IMR-90 (cell line): ENCODE data around the gene MRFAP1L1. TPM values are rescaled to one million over a fixed set of nuclear protein-coding genes. Genes with fewer than 3 reads are reported as not detected.

ENCODE experiments used
- ATAC-seq: fragments of 200-7000 bp; cut with Tn5 transposase; 2 replicates; pipeline ENCODE4 v1.9.1; 2020; ENCODE audit warnings: low read depth, mild to moderate bottlenecking, moderate library complexity
- BruUV-seq: library from RNA; stranded (reverse); fragments of 400-500 nt; replicated peaks from 2 replicates; lab custom pipeline; 2021; lab: Mats Ljungman, UMichigan
- CTCF ChIA-PET: fragments of 300-600 bp; formaldehyde crosslinking; extraction: SDS; loops from one replicate; lab custom pipeline; 2021; ENCODE audit warnings: antibody characterized with exemption; lab: Yijun Ruan, JAX
- POLR2A ChIA-PET: fragments of 300-600 bp; sonication (Branson Sonifier 250); formaldehyde crosslinking; loops from one replicate; lab custom pipeline; 2022; ENCODE audit warnings: antibody characterized with exemption; ENCODE audit not compliant: unreplicated experiment; lab: Charles Lee
- DNase-seq: peaks from one replicate; pipeline ENCODE4 v3.0.0; 2013
- H2AFZ ChIP-seq: replicated peaks from 2 replicates; pipeline ENCODE3; 2013; ENCODE audit warnings: low read length, mild to moderate bottlenecking; ENCODE audit not compliant: poor library complexity
- H2AK5ac ChIP-seq: 2 replicates; pipeline ENCODE4 v1.6.1; 2013; ENCODE audit warnings: low read depth, low read length, inconsistent platforms
- H2AK9ac ChIP-seq: replicated peaks from 2 replicates; pipeline ENCODE3; 2013; ENCODE audit warnings: mild to moderate bottlenecking, low read depth, low read length, moderate library complexity; ENCODE audit not compliant: poor library complexity
- H2BK120ac ChIP-seq: 2 replicates; pipeline ENCODE4 v1.6.1; 2013; ENCODE audit warnings: low read depth, low read length, inconsistent platforms
- H2BK15ac ChIP-seq: 3 replicates; pipeline ENCODE4 v1.6.1; 2013; ENCODE audit warnings: low read depth, low read length, inconsistent platforms
- H2BK20ac ChIP-seq: 2 replicates; pipeline ENCODE4 v1.6.1; 2013; ENCODE audit warnings: low read depth, mild to moderate bottlenecking, inconsistent platforms, low read length, moderate library complexity
- H2BK5ac ChIP-seq: 2 replicates; pipeline ENCODE4 v1.6.1; 2013; ENCODE audit warnings: mild to moderate bottlenecking, low read depth, low read length, inconsistent platforms; ENCODE audit not compliant: poor library complexity, severe bottlenecking
- H3K14ac ChIP-seq: replicated peaks from 2 replicates; pipeline ENCODE4 v1.6.1; 2013; ENCODE audit warnings: low read depth, low read length, inconsistent platforms
- H3K18ac ChIP-seq: 2 replicates; pipeline ENCODE4 v1.6.1; 2013; ENCODE audit warnings: low read depth, low read length, control low read depth
- H3K23ac ChIP-seq: 2 replicates; pipeline ENCODE4 v1.6.1; 2013; ENCODE audit warnings: low read depth, low read length, inconsistent platforms
- H3K27ac ChIP-seq: 2 replicates; pipeline ENCODE4 v1.5.1; 2013; ENCODE audit warnings: mild to moderate bottlenecking, control low read depth, low read length; ENCODE audit not compliant: insufficient read depth
- H3K27me3 ChIP-seq: 2 replicates; pipeline ENCODE4 v1.6.1; 2013; ENCODE audit warnings: low read length; ENCODE audit not compliant: control insufficient read depth, insufficient read depth
- H3K36me3 ChIP-seq: 2 replicates; pipeline ENCODE4 v1.6.1; 2013; ENCODE audit warnings: low read length, mixed read lengths; ENCODE audit not compliant: control insufficient read depth, insufficient read depth
- H3K4ac ChIP-seq: 2 replicates; pipeline ENCODE4 v1.6.1; 2013; ENCODE audit warnings: low read depth, low read length, inconsistent platforms
- H3K4me1 ChIP-seq: 2 replicates; pipeline ENCODE4 v1.6.1; 2013; ENCODE audit warnings: low read length, mixed read lengths; ENCODE audit not compliant: control insufficient read depth, insufficient read depth
- H3K4me2 ChIP-seq: 2 replicates; pipeline ENCODE4 v1.6.1; 2013; ENCODE audit warnings: low read depth, mild to moderate bottlenecking, control low read depth, low read length, moderate library complexity
- H3K4me3 ChIP-seq: 2 replicates; pipeline ENCODE4 v1.5.1; 2013; ENCODE audit warnings: low read depth, mild to moderate bottlenecking, control low read depth, low read length, moderate library complexity; ENCODE audit not compliant: insufficient read depth
- H3K56ac ChIP-seq: 2 replicates; pipeline ENCODE4 v1.6.1; 2013; ENCODE audit warnings: low read length, inconsistent platforms; ENCODE audit not compliant: insufficient read depth; ENCODE audit errors: extremely low read depth
- H3K79me1 ChIP-seq, 2 experiments: 2 replicates each; pipeline ENCODE4 v1.6.1; 2013; ENCODE audit warnings: low read length in 2 of 2, inconsistent platforms in 1 of 2, low read depth in 1 of 2
- H3K9ac ChIP-seq: 2 replicates; pipeline ENCODE4 v1.6.1; 2013; ENCODE audit warnings: low read depth, low read length, control low read depth
- H3K9me1 ChIP-seq: 2 replicates; pipeline ENCODE4 v1.6.1; 2013; ENCODE audit warnings: low read length, inconsistent platforms; ENCODE audit not compliant: insufficient read depth
- H3K9me3 ChIP-seq: 2 replicates; pipeline ENCODE4 v1.6.1; 2013; ENCODE audit warnings: low read length; ENCODE audit not compliant: control insufficient read depth, insufficient read depth
- H4K20me1 ChIP-seq: 2 replicates; pipeline ENCODE4 v1.6.1; 2013; ENCODE audit warnings: low read length, inconsistent platforms; ENCODE audit not compliant: insufficient read depth
- H4K5ac ChIP-seq: 2 replicates; pipeline ENCODE4 v1.6.1; 2013; ENCODE audit warnings: mild to moderate bottlenecking, low read depth, low read length, control low read depth
- H4K8ac ChIP-seq, 2 experiments: 2 replicates each; pipeline ENCODE4 v1.6.1; 2013; ENCODE audit warnings: low read depth in 2 of 2, low read length in 2 of 2, control low read depth in 1 of 2, inconsistent platforms in 1 of 2
- H4K91ac ChIP-seq: 2 replicates; pipeline ENCODE4 v1.6.1; 2013; ENCODE audit warnings: low read depth, low read length, inconsistent platforms; ENCODE audit not compliant: insufficient read depth
- BHLHE40 ChIP-seq: fragments of 150-350 bp; IDR thresholded peaks from 2 replicates; pipeline ENCODE4 v1.6.1; 2016; ENCODE audit warnings: mild to moderate bottlenecking, low read depth, low read length
- FOS ChIP-seq: fragments of 150-350 bp; IDR thresholded peaks from 2 replicates; pipeline ENCODE4 v1.6.1; 2016; ENCODE audit warnings: low read depth, low read length
- MAFK ChIP-seq: IDR thresholded peaks from 2 replicates; pipeline ENCODE4 v1.6.1; 2012; ENCODE audit warnings: low read depth, low read length, improper control_type of control experiment
- MAZ ChIP-seq: IDR thresholded peaks from 2 replicates; pipeline ENCODE4 v1.6.1; 2012; ENCODE audit warnings: low read depth, mild to moderate bottlenecking, low read length, improper control_type of control experiment, moderate library complexity, borderline replicate concordance
- NFE2L2 ChIP-seq: fragments of 150-350 bp; IDR thresholded peaks from 2 replicates; pipeline ENCODE4 v1.6.1; 2016; ENCODE audit warnings: low read depth, mild to moderate bottlenecking, low read length
- WGBS, 2 experiments: methylation state at CpG; one replicate each; pipeline versions ENCODE4 v1.1.5 to v1.1.7; 2013; ENCODE audit warnings: missing lambda C conversion rate in 2 of 2; ENCODE audit not compliant: insufficient read length in 1 of 2; ENCODE audit errors: extremely low coverage in 2 of 2; 5-methylcytosine and 5-hydroxymethylcytosine counted together
- dilution Hi-C: fragments of 300-500 bp; cut with HindIII; formaldehyde crosslinking; loops from one replicate; pipeline ENCODE4 v1.14.3; 2018; ENCODE audit warnings: low sequenced_read_pairs; ENCODE audit not compliant: unreplicated experiment
- in situ Hi-C: fragments of 300-500 bp; cut with MboI; formaldehyde crosslinking; loops from 3 replicates; pipeline ENCODE4 v1.14.3; 2019; ENCODE audit warnings: low sequenced_read_pairs, inconsistent platforms, mixed read lengths
- intact Hi-C: fragments of 100-400 bp; cut with micrococcal nuclease; formaldehyde crosslinking; loops from 2 replicates; pipeline ENCODE4 v1.10.0; 2022
- polyA plus RNA-seq, 3 experiments: library from polyadenylated mRNA; depleted of rRNA; stranded (reverse); fragments of >200 nt; gene quantifications; 2 replicates each; pipeline ENCODE4 v1.2.3, GENCODE V29; 2012; ENCODE audit warnings: low replicate concordance in 1 of 3
- total RNA-seq: library from RNA; depleted of rRNA; stranded (reverse); fragments of >200 nt; gene quantifications from 2 replicates; pipeline ENCODE4 v1.2.3, GENCODE V29; 2012

The MRFAP1L1 gene
- total and polyA plus RNA-seq, 2 of the 4 experiments (the other 2 are of a cell fraction) = 31.7 to 47.0 TPM

- H3K4me3 ChIP-seq = no peak overlapping the region
- ATAC-seq (no peak), DNase-seq (no peak)
- 0 out of 2 replicates have a peak overlapping the region, but pooled peaks have one; percentile 5 for H3K4ac ChIP-seq
- H3K27me3 ChIP-seq = no peaks in the 10 kb centered on the region
- H3K4me2 ChIP-seq = no peak overlapping the region
- CTCF ChIA-PET = no interaction called here
- no peak overlapping the region for H4K91ac ChIP-seq
- no peak overlapping the region for H4K5ac ChIP-seq
- intact Hi-C loops (no loop called here), dilution Hi-C loops (no loop called here), in situ Hi-C loops (no loop called here)
- H3K9me3 ChIP-seq = no peaks in the 10 kb centered on the region
- WGBS, 2 experiments = 67% methylated on average over 3 of the region's 4 CpGs; no CpG with 5 or more reads in 1 of the 2 experiments
- H2BK5ac ChIP-seq = no peak overlapping the region
- no peak overlapping the region for H4K8ac ChIP-seq
- no peak overlapping the region for H2BK20ac ChIP-seq
- TF ChIP-seq MAFK (no peak), MAZ (no peak), FOS (no peak), BHLHE40 (no peak), NFE2L2 (no peak)
- H2BK15ac ChIP-seq = no peak overlapping the region
- no peak overlapping the region for H3K23ac ChIP-seq
- no peak overlapping the region for H3K56ac ChIP-seq
- no peak overlapping the region for H3K27ac ChIP-seq
- no peaks in the 10 kb centered on the region for H3K36me3 ChIP-seq
- no peak overlapping the region for H2AK5ac ChIP-seq
- POLR2A ChIA-PET = no interaction called here
- no peak overlapping the region for H3K9ac ChIP-seq
- H3K4me1 ChIP-seq = peaks cover 15% of the 10 kb centered on the region
- H2BK120ac ChIP-seq = no peak overlapping the region
- H2AFZ ChIP-seq = no peak overlapping the region
- H4K20me1 ChIP-seq = no peaks in the 10 kb centered on the region
- H3K79me1 ChIP-seq = 0 out of 4 replicates have a peak, but pooled peaks cover 0 to 4% of the 10 kb centered on the region in 2 experiments
- H3K9me1 ChIP-seq = peaks cover 16% of the 10 kb centered on the region; the same call in 1 of the 2 replicates
- no peak overlapping the region for H3K14ac ChIP-seq
- H2AK9ac ChIP-seq = no peak overlapping the region
- BruUV-seq = no TSS peak
- H3K18ac ChIP-seq = no peak overlapping the region
Measured at GRCh38 chr4:6686104-6686787, 23.4 kb downstream of the MRFAP1L1 start.
